Measurements from ENCODE around the gene HMGN3.

HMGN3 gene

DNA sequence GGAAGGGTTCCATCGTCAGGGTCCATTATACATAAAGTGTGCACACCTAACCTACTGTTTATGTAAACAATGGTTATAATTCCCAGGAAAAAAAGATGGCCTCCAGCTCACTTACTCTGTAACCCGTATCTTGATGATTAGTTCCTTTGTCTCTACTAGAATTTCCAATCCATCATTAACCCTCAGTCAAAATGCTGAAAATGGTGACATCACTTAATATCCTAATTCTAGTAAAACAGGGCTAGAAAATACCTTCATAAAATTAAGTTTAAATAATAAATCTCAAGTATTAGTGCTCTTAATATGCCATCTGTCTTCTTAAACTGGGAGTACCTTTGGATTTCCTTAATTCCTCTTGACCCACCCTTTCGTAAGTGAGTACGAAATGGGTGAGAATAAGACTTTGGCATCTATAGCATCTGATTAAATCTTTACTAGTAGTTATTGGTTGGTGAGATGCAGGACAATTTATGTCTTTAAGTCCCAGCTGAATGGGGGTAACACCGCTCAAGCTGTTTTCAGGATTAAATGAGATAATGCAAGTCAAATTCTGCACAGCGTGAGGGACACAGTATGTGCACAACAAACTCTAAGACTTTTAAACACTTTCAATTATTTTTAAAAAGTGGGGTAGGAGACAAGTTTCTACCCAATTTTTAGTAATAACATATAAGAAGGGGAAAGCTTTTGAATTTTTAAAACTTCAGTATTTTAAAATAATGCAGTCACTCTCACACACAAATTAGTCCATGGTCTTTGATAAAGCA is 1.6 kb downstream of the HMGN3 start:
- H3K4me3 ChIP-seq (ENCODE audit: low read depth, low read length) = peak overlapping the region; percentile 71

DNA sequence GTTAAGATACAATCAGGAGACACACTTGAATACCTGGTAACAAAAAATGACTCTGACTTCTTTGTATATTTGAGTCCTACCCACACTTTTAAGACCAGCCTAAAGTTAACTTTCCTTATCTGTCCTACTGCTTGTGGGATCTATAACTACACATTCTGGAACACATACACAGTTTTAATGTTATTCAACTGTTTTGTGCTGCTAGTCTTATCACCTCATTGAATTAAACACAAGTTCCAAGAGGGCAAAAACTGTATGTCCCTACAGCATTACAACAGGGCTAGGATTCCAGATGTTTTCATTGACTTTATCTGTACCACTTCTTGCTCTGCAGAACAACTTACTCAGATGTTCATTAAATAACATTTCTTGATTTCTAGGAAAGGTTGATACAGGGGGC is 2.8 kb downstream of the HMGN3 start:
- no peak overlapping the region for H3K4me3 ChIP-seq (ENCODE audit: low read depth, low read length)

DNA sequence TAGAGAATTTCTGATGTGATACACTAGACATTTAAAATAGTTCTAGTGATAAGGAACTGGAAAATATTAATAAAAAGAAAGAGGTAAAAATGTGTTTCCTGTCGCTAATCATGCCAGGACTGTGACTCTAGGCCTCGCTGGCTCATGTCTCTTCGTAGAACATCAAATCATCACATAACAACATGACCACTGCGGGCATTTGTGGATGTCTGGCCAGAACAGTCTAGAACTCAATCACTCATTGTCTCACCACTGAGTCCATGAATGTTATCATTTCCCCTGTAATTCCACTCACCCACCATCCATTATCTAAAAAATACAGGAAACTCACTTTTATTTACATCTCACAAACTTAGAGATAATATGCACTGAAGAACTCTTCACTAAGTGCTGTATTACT is 3.4 kb downstream of the HMGN3 start:
- H3K4me3 ChIP-seq (ENCODE audit: low read depth, low read length) = no peak overlapping the region

DNA sequence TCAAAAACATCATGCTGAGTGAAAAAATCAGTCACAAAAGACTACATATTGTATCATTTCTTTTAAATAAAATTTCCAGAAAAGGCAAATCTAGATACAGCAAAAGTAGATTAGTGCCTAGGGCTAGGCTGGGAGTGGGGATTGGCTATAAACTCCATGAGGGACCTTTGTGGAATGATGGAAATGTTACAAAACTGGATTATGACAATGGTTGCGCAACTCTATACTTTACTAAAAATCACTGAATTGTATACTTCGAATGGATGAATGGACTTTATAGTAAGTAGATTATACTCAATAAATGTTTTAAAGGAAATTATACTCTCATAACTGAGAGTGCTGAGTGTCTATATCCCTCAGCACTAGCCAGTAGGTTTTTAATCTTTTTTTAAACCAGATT is 4.3 kb downstream of the HMGN3 start:
- no peak overlapping the region for H3K4me3 ChIP-seq (ENCODE audit: low read depth, low read length)

DNA sequence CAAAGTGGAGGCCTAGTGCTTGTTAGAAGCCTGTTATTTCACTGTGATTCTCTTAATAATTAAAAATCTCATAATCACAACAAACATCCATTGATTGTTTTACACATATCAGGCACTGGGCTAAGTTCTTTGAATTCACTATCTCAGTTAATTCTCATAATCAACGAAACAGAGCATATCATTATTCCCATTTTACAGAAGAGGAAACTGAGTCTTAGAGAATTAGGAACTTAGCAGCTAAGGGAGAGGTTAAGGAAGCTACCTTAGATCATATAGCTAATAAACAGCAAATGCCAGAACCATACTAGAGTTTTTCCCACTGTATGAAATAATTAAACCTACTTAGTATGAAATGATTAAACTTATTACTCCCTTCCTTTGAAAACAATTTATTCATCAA is 7.0 kb downstream of the HMGN3 start:
- H3K4me3 ChIP-seq (ENCODE audit: low read depth, low read length) = no peak overlapping the region

DNA sequence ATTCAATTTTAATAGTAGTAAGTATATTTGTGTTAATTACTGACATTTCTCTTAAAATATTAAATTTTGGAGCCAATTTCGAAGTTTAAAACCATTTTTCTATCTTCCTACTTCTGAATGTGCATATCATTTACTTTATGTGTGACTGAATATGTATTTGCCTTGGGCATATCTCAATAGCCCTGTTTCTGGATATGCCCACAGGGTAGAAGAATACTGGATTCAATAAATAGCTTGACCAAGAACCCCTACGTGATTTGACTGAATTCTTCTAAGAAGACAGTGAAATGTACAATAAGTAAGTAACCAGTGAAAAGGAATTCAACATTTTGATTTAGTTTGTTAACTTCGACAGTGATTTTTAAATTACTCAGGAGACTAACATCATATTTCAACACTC is 7.8 kb downstream of the HMGN3 start:
- H3K4me3 ChIP-seq (ENCODE audit: low read depth, low read length) = no peak overlapping the region

DNA sequence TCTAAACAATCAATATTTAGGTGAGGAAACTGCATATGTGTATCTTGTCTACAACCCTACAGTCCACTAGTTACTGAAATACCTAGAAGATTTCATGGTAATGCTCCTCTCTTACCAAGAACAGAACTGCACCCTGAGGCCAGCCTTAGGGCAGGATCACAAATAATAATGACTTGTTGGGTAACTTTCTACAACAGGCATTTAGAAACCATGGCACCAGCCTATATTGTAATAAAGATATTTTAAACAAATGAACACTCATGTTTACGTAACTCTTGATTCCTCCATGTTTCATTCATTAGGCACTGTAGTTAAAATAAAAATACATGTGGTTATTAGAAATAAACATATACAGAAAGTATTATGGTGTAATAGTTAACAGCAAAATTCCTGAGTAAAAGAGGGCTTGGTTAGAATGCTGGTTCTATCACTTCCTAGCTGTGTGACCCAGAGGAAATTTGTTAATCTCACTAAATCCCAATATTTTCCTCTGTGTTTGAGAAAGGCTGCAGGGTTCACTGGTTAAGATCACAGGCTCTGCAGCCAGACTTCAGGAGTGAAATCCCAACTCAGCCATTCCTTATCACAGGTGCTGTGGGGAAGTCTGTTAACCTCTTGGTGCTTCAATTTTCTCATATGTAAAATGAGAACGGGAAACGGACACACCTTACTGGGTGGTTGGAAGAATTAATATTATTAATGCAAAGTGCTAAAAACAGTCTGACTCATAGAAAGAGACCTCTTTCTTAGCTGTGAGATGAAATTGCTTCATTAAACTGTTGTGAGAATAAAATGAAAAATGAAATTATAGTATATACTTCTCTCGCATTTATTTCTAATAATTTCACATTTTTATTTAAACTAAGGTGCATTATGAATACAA is 8.5 kb downstream of the HMGN3 start:
- H3K4me3 ChIP-seq (ENCODE audit: low read depth, low read length) = no peak overlapping the region

DNA sequence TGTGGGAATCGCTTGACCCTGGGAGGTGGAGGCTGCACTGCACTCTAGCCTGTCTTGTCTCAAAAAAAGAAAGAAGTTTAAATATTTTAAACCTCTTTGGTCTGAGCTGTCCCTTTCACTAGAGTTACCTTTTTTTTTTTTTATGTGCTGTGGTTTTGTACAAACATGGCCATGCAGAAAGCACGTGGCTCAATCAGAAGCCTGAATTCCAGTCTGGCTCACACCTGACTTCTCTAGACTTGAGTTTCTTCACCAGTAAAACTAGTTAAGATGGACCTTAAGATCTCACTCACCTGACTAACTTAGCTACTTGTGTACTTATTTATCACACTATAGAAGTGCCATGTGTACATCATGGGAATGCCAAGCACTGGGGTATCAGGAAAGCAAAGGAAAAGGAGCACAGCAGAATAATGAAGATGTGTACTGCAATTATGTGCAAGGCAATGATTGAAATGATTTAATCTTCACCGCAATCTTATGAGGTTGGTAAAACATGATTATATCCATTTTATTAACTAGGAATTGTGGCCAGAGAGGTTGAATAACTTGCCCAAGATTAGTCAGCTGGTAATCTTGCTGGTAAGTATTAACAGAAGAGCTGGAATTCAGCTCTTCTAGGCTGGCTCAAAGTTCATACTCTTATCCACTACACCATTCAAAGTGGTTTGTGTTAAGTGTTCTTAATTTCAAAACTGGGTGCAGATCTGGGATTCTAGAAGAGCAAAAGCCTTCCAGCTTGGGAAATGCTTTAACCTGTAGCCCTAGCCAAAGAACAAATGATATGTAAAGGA is 10.7 kb downstream of the HMGN3 start:
- no peak overlapping the region for H3K4me3 ChIP-seq (ENCODE audit: low read depth, low read length)

DNA sequence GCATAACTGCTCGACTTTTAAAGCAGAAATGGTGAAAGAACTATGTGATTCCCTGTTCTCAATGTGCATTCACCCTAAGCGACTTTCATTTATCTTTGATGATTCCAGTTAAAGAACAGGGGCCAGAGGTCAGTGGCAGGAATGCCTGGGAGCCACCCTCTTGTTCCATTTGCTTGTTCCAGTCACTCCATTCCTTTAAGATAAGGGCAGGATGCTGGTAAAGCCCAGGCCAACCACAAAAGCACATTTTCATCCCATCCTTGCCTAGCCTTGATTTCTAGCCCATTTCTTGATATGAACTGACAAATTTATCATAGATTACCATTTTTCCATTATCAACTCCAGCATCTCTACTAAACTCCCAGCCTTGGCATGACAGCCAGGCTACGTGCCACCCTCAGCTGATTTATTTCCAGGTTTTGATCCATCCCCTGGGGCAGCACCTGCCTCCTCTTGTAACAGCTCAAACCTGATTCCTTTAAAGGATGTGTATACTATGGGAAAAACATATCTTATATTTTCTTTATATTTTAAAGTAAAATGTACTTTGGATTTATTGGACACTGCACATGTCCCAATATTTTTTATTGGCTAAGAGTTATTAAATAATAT is 19.2 kb downstream of the HMGN3 start:
- H3K4me3 ChIP-seq (ENCODE audit: low read depth, low read length) = no peak overlapping the region

DNA sequence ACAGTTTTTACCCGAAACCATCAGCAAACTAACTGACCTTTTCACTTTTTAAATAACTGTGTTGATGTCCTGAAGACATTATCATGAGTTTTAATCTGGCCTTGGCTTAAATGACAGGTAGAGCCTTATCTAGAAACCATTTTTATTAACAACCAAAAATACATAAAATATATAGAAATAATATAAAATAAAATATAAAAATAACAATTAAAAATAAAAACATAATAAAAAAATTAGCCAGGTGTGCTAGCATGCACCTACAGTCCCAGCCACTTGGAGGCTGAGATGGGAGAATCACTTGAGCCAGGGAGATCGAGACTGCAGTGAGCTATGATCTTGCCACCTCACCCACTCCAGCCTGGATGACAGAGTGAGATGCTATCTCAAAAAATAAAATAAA is 21.6 kb downstream of the HMGN3 start:
- H3K4me3 ChIP-seq (ENCODE audit: low read depth, low read length) = no peak overlapping the region

DNA sequence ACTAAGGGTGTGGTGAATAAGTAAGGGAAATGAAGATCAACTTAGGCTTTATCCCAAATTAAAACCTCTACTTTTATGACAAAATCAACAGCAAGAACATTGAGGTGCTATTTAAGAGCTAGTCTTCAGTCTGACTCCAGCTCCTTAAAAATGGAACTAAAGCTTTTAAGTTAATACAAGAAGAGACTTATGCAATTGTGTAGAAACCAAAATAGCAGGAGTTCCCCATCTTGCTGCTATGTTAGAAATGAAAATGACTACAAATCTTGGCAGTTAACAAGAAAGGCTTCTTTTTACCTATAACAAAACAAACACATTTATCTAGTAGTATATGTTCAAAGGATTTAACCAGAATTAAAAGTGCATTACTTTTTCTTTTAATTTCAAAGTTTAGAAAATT is 25.7 kb downstream of the HMGN3 start:
- no peak overlapping the region for H3K4me3 ChIP-seq (ENCODE audit: low read depth, low read length)

DNA sequence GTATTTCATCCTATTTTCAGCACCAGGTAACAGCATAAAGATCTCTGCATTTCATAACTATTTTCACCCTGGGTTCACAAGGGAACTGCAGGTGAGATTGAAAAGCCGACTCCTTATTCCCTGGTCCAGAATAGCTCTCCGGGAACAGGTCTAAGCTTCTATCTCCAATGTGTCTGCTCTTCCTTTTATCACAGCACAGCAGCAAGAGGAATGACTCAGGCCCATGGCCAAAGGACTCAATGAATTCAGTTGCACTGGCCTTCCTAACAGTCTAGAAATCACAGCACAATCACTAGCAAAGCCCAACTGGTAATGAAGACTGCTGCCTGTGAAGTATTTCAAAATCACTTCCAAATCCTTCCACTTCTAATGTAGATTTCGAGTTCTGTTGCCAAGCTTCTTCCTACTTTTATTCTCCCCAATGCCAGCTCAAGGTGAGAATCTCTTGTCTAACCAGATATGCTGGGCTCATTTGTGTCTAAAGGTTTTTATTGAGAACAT is 30.7 kb downstream of the HMGN3 start:
- H3K4me3 ChIP-seq (ENCODE audit: low read depth, low read length) = no peak overlapping the region

DNA sequence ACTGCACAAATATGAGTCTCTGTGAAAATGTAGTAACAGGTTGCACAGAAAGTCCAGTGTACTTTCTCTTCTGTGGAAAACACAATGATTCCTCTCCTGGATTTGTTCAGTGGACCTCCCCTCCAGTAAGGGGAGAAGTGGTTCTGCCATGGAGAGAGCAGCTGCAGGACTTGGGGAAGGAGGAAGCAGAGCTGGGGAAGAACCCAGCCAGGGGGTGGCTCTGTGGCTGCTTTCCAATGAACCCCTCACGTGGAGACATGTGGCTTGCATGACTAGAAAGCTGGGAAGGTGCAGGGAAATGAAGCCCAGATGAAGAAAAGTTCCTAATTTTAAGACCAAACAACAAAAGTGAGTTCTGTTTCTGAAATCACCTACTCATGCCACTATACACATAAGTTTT is 31.9 kb downstream of the HMGN3 start:
- H3K4me3 ChIP-seq (ENCODE audit: low read depth, low read length) = no peak overlapping the region

DNA sequence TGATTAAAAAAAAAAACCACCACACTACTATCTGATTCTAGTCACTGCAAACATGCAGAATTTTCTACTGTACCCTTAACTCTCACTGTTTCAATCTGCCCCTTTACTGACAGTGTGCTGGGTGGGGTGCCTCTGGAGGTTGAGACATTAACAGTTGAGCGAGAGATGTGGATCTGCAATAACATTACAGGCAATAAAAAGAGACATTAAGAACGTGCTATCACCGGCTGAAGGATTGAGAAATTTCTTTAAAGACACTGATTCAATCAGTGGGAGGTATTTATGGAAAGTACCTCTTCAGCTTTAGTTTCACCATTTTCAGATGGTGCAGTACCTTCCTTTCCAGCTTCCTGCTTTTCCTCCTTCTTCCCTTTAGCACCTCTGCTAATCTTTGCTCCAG is 32.5 kb downstream of the HMGN3 start:
- H3K4me3 ChIP-seq (ENCODE audit: low read depth, low read length) = no peak overlapping the region

DNA sequence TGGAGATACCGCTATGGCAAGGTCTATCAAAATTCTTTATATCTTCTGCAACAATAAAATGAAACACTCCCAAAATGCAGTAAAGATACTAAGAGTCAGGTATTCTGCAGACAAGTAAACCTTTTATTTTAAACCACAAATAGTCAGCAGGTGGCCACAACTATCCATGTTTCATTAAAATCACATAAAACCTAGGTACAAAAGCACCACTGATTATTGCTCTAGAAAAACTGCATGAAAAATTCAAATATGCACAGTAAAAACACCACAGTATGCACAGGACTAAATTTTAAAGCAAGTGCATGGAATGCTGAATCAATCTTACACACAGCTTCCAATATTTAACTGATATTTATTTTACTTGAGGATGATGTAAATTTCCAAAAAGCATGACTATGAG is 33.3 kb downstream of the HMGN3 start:
- H3K4me3 ChIP-seq (ENCODE audit: low read depth, low read length) = no peak overlapping the region

DNA sequence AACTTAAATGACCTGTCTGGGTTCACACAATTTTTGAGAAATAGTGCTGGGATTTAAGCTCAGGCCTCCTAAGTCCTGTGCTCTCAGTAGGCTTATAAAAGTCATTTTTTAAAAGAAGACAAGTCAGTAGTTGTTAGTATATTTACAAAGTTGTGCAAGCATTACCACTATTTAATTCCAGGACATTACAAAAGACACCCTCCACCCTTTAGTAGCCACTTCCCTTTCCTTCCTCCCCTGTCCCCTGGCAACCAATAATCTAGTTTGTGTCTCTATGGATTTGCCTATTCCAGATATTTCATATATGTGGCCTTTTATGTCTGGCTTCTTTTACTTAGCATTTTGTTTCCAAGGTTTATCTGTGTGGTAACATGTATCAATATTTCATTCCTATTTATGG is 37.6 kb downstream of the HMGN3 start:
- H3K4me3 ChIP-seq (ENCODE audit: low read depth, low read length) = no peak overlapping the region

DNA sequence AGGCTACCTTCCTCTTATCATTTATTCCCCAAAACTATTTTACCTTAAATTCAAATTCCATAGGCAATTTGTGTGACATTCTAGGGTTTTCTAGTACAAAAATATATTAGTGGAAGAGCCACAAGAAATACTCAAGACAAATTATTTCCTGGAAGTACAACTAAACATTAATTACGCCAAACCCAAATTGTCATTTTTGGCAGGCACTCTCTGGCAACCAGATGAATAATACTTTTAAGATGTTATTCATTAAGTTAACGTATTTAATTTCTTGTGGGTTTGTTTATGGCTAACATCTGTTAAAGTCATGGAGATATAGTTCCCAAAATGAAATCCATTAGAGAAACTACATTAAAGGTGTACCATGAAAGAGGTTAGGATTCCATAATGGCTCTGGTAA is 40.5 kb downstream of the HMGN3 start:
- H3K4me3 ChIP-seq (ENCODE audit: low read depth, low read length) = no peak overlapping the region

DNA sequence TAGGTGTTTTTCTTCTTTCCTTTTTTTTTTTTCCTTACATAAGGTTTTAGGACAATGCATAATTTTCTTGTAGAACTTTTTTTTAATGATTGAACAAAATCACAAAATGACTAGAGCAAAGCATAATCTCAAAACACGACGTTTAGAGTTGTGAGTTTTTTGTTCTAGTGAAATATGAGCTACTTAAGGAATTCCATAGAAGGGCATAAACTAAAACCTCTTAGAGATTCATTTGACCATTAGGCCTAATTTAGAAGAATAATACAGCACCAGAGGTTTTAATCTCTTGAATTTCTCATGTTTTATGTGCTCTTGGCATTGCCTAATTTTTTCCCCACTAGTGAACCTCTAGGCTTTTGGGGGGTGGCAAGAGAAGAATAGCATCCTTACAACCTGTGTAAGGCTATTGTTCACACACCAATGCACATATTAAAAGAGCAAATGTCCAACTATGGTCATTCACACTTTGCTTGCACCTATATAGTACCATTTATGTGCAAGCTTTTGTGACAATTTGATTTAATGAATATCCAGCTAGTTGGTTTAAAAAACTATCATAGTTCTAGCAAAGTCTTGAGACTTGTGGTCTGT is 44.6 kb downstream of the HMGN3 start:
- no peak overlapping the region for H3K4me3 ChIP-seq (ENCODE audit: low read depth, low read length)

DNA sequence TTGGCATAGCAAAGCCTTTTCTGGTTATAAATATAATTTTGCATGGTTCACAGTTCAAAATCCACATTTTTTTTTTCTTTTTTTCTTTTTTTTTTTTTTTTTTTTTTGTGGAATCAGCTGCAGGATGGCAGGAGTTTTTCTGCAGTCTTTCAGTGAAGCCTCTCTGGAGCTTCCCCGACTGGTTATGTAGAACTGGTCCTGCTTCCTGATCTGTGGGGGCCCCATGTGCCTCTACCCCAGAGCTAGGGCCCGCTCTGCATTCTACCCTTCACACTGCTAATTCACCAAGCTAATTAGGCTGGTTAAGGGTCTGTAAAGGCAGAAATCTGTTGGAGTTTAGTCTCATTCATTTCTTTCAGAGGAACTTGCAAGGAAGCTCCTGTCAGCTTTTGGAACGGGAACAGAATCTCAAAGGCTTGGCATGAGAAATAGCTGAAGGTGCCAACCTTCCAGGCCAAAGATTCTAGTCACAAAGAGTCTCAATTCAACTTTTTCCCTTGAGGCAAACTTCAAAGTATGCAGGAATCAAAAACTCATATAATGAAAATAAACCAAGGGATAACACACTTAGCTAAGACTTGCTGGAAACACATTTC is 45.5 kb downstream of the HMGN3 start:
- H3K4me3 ChIP-seq (ENCODE audit: low read depth, low read length) = no peak overlapping the region

DNA sequence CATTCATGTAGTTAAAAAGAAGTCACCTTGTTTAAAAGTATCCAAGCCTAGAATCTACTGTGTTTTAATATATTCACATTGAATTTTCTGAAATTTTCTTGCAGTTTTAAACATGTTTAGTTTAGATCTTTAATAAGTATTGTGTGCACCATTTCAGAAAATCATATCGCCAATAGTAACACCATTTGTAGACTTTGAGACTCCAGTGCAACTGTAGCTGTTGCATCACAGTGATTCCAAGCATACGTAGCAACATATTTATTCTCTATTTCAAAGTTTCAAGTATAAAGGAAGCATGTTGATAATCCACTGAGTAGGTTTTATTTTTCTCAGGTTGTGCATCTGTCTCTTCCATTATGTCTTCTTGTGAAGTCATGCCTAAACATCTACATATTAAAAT is 46.4 kb downstream of the HMGN3 start:
- no peak overlapping the region for H3K4me3 ChIP-seq (ENCODE audit: low read depth, low read length)

Data from iPS-11a (cell line).